Loucy (cell line): ENCODE data around the gene TESPA1.

Source experiments
- EZH2phosphoT487 ChIP-seq: fragments of 200-600 bp; IDR thresholded peaks from 2 replicates; pipeline ENCODE4 v1.6.1; 2018; ENCODE audit warnings: antibody characterized with exemption, mild to moderate bottlenecking, moderate library complexity, borderline replicate concordance
- TF ChIP-seq, protein P1 (sequence below): fragments of 200-600 bp; sonication (generic); conservative IDR thresholded peaks from 2 replicates; pipeline ENCODE4 v1.5.1; 2014; ENCODE audit warnings: mild to moderate bottlenecking, antibody characterized with exemption, low read length

DNA sequence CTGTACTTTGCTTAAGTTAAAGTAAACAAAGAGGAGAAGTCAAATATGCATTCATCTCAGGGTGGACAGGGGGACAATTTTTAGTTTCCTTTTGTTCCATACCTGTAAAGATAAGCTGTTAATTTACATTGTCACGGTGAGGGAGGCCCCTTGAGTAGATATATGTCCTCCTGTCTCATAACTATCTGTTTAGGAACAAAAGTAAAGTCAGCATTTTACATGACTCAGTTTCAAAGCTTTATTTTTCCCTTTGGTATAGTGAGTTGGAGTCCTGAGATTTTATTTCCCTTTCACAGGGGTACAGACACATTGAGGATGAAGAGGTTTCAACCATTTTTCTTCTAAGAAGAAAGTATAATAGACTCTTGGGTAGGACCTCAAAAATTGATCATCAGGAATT is 50.1 kb downstream of the TESPA1 start:
- TF ChIP-seq, protein P1, sequence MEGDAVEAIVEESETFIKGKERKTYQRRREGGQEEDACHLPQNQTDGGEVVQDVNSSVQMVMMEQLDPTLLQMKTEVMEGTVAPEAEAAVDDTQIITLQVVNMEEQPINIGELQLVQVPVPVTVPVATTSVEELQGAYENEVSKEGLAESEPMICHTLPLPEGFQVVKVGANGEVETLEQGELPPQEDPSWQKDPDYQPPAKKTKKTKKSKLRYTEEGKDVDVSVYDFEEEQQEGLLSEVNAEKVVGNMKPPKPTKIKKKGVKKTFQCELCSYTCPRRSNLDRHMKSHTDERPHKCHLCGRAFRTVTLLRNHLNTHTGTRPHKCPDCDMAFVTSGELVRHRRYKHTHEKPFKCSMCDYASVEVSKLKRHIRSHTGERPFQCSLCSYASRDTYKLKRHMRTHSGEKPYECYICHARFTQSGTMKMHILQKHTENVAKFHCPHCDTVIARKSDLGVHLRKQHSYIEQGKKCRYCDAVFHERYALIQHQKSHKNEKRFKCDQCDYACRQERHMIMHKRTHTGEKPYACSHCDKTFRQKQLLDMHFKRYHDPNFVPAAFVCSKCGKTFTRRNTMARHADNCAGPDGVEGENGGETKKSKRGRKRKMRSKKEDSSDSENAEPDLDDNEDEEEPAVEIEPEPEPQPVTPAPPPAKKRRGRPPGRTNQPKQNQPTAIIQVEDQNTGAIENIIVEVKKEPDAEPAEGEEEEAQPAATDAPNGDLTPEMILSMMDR = no peak
- no peak for TF ChIP-seq EZH2phosphoT487
